ENCODE results near the gene SNTB2. TPM values are rescaled to one million over a fixed set of nuclear protein-coding genes. Genes with fewer than 3 reads are reported as not detected.
"Not testable (repeated sequence)": the region's sequence is repeated elsewhere in the genome, so short reads cannot be mapped to it uniquely, and the experiment has no call there.

The SNTB2 gene
- polyA plus RNA-seq, 3 donors, result 10.2 to 13.9 (median 11.9) TPM

- peak; percentile 10 for DNase-seq
Measured at GRCh38 chr16:69276148-69277115, 89.5 kb downstream of the SNTB2 start.

GRCh38 chr16:69277413-69277812 is 90.4 kb downstream of the SNTB2 start:
- no peak for DNase-seq

GRCh38 chr16:69283851-69284250 is 96.9 kb downstream of the SNTB2 start:
- DNase-seq, result no peak

- DNase-seq, result no peak
Measured at GRCh38 chr16:69285240-69285639, 98.3 kb downstream of the SNTB2 start.

- peak; percentile 78 for DNase-seq
Measured at GRCh38 chr16:69286941-69287713, 100.2 kb downstream of the SNTB2 start.

GRCh38 chr16:69291657-69292056 is 104.7 kb downstream of the SNTB2 start:
- DNase-seq, result not testable (repeated sequence)

GRCh38 chr16:69293401-69293800 is 106.4 kb downstream of the SNTB2 start:
- no peak for DNase-seq

GRCh38 chr16:69294051-69294450 is 107.1 kb downstream of the SNTB2 start:
- no peak for DNase-seq

- DNase-seq, result not testable (repeated sequence)
Measured at GRCh38 chr16:69296771-69297170, 109.8 kb downstream of the SNTB2 start.

GRCh38 chr16:69298261-69298660 is 111.3 kb downstream of the SNTB2 start:
- no peak for DNase-seq

- no peak for DNase-seq
Measured at GRCh38 chr16:69301187-69301586, 114.2 kb downstream of the SNTB2 start.

- DNase-seq, result no peak
Measured at GRCh38 chr16:69301861-69302260, 114.9 kb downstream of the SNTB2 start.

GRCh38 chr16:69302301-69302700 is 115.3 kb downstream of the SNTB2 start:
- no peak for DNase-seq

- DNase-seq, result no peak
Measured at GRCh38 chr16:69306031-69306430, 119.1 kb downstream of the SNTB2 start.

- DNase-seq, result no peak
Measured at GRCh38 chr16:69307091-69307490, 120.1 kb downstream of the SNTB2 start.

- DNase-seq, result no peak
Measured at GRCh38 chr16:69307856-69308255, 120.9 kb downstream of the SNTB2 start.

GRCh38 chr16:69309316-69309715 is 122.4 kb downstream of the SNTB2 start:
- no peak for DNase-seq

- DNase-seq, result peak; percentile 95
Measured at GRCh38 chr16:69310653-69311532, 123.9 kb downstream of the SNTB2 start, which contains the start of gene VPS4A. VPS4A (plus strand) TSS chr16:69311350; CDS start chr16:69311512, 162 bp downstream.

- no peak for DNase-seq
Measured at GRCh38 chr16:69311533-69312387, 124.8 kb downstream of the SNTB2 start.

GRCh38 chr16:69313469-69313868 is 126.5 kb downstream of the SNTB2 start:
- no peak for DNase-seq

GRCh38 chr16:69314534-69314933 is 127.6 kb downstream of the SNTB2 start:
- no peak for DNase-seq

All from renal pelvis (tissue), 4 donors.